Measurements from ENCODE around the gene MYBPH. TPM values are rescaled to one million over a fixed set of nuclear protein-coding genes. Genes with fewer than 3 reads are reported as not detected.

MYBPH gene
- total RNA-seq, 2 donors from 2014 or later: not detected

GRCh38 chr1:203186091-203186445 is 10.4 kb upstream of the MYBPH start:
- no peaks in the 10 kb centered on the region for H3K27me3 ChIP-seq
- H3K27ac ChIP-seq: no peak overlapping the region
- H3K4me1 ChIP-seq: peaks cover 0 to 7% of the 10 kb centered on the region in 2 donors
- no peaks in the 10 kb centered on the region for H3K9me3 ChIP-seq
- no peak for TF ChIP-seq CTCF (IDR thresholded peaks at IDR 0.05)
- no peaks in the 10 kb centered on the region for H3K36me3 ChIP-seq
- H3K4me3 ChIP-seq: no peak overlapping the region
- DNase-seq (ENCODE audit: low spot score): no peak

DNA sequence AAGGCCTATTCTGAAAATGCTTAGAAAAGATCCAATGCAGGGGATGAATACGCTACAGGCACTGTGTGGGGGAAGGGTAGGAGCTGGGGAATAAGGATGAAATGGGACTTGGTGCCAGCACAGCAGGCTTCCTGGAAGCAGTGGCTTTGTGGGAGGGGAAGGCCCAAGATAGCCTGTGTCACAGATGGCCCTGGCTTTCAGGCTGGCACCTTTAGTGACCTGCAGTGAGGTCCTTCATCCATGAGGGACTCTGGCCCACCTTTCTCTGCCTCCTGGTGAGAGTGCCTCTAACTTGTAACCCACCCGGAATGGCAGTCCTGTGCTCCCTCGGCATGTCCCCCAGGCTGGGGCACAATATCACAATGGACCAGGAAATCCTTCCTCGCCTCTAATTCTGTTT is 10.0 kb upstream of the MYBPH start:
- Histone ChIP-seq H3K36me3 (no peaks in the 10 kb centered on the region), H3K27me3 (no peaks in the 10 kb centered on the region), H3K9me3 (no peaks in the 10 kb centered on the region), H3K27ac (no peak overlapping the region), H3K4me3 (no peak overlapping the region), H3K4me1 (peaks cover 0 to 7% of the 10 kb centered on the region in 2 donors)
- no peak for DNase-seq (ENCODE audit: low spot score)
- TF ChIP-seq CTCF (IDR thresholded peaks at IDR 0.05): no peak

DNA sequence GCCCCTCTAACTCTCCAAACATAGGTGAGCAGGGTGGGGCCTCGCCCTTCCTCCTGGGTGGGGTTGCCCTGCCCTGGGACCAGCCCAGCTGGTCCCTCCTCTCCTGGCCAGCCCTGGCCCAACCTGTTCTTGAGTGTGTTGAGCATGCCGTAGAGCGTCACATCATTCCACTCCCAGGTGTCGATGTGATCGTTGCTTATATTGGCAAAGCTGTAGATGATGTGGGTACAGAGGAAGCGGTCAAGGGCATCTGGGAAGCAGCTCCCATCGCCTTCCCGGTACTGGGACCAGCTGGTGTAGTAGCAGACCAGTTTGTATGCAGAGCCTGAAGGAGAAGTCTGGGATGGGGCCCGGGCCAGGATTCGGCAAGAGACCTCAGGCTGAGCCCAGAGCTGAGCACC is 9.4 kb upstream of the MYBPH start:
- Histone ChIP-seq H3K27ac (no peak overlapping the region), H3K4me1 (peaks cover 0 to 7% of the 10 kb centered on the region in 2 donors), H3K27me3 (no peaks in the 10 kb centered on the region), H3K9me3 (no peaks in the 10 kb centered on the region), H3K36me3 (no peaks in the 10 kb centered on the region), H3K4me3 (no peak overlapping the region)
- no peak for DNase-seq (ENCODE audit: low spot score)
- TF ChIP-seq CTCF (IDR thresholded peaks at IDR 0.05): no peak

GRCh38 chr1:203184467-203184866 is 8.8 kb upstream of the MYBPH start:
- TF ChIP-seq CTCF (IDR thresholded peaks at IDR 0.05): no peak
- no peaks in the 10 kb centered on the region for H3K9me3 ChIP-seq
- no peak overlapping the region for H3K27ac ChIP-seq
- no peak overlapping the region for H3K4me3 ChIP-seq
- no peaks in the 10 kb centered on the region for H3K36me3 ChIP-seq
- no peak for DNase-seq (ENCODE audit: low spot score)
- no peaks in the 10 kb centered on the region for H3K27me3 ChIP-seq
- peaks cover 0 to 7% of the 10 kb centered on the region in 2 donors for H3K4me1 ChIP-seq

GRCh38 chr1:203183828-203184227 is 8.2 kb upstream of the MYBPH start:
- no peak for DNase-seq (ENCODE audit: low spot score)

More at GRCh38 chr1:203183828-203184227, 8.2 kb upstream of the MYBPH start:
- H3K27ac ChIP-seq: no peak overlapping the region
- no peaks in the 10 kb centered on the region for H3K27me3 ChIP-seq
- H3K9me3 ChIP-seq: no peaks in the 10 kb centered on the region
- no peaks in the 10 kb centered on the region for H3K36me3 ChIP-seq
- no peak overlapping the region for H3K4me3 ChIP-seq
- H3K4me1 ChIP-seq: peaks cover 0 to 7% of the 10 kb centered on the region in 2 donors
- TF ChIP-seq CTCF (IDR thresholded peaks at IDR 0.05): no peak

Measured in right atrium auricular region (tissue), 2 donors.